Measurements from ENCODE around the gene TNNT1.

Gene TNNT1

GRCh38 chr19:55106591-55106990 lies 42.4 kb downstream of the TNNT1 start:
- DNase-seq, result no peak

DNA sequence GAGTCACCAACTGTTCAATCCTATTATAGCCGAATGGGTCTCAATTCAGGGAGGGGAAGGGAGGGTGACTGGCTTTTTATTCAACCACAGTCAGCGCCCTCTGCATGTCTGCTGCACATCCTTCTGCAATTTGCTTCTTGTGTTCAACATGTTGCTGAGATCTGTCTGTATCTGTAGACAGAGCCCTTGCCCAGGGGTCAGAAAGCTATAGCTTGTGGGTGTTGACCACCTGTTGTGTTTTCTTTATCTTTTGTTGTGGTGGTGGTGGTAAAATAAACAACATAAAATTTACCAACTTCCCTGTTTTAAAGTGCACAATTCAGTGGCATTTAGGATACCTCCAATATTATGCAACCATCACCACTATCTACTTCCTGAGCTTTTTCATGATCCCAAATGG lies 43.8 kb downstream of the TNNT1 start:
- no peak for DNase-seq

DNA sequence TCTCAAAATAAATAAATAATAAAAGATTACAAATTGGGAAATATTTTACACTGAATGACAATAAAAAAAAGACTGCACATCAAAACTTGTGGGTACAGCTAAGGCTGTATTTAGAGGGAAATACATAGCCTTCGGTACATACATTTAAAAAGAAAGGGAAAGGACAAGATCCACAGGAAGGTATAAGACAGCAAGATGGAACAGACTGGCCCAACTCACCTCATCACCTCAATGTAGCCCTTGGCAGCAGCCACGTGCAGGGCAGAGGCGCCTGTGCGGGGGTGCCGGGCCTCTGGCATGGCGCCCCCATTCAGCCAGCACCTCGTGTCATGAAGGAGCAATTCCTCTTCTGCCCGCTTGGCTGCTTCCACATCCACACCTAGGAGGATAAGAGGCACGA lies 45.8 kb downstream of the TNNT1 start:
- DNase-seq, result no peak

- no peak for DNase-seq
These were observed 47.7 kb downstream of the TNNT1 start for GRCh38 chr19:55101261-55101660.

DNA sequence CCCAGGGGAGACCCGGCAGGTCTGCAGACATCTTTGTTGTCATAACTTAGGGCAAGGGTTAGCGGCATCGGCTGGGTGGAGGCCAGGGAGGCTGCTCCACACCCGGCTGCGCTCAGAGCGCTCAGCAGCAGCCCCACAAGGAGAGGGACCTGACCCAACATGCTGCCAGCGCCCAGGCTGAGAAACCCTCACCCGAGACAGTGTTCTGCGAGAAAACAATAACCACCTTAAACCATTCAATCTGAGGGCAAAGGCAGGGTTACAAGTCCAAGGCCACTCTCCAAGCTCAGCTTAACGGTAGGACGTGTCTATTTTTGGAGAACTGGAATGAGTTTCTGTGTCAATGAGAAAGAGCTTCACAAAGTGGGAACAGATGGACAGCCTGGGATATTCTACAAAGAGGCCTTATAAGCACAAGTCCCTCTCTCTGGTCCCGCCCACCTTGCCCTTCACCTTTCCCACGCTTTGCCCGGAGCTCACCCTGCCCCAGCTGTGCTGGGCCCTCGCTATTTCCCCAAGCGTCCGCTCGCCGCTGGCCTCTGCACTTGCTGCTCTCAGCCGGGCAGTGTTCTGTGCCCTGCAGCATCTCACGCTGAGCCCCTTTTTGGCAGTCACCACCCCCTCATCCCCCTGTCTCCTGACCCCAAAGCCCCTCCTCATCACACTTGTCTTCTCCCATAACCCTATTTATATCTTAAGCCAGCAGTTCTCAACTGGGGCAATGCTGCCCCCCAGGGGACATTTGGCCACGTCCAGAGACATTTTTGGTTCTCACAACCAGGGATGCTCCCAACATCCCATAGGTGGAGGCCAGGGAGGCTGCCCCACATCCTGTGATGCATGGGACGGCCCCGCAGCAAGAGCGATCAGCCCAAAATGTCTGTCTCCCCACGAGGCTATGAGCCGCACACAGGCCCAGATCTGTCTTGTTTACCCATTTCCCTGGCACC lies 49.2 kb downstream of the TNNT1 start:
- DNase-seq, result no peak

- DNase-seq, result no peak
These were observed 50.1 kb downstream of the TNNT1 start for GRCh38 chr19:55098716-55099556.

DNA sequence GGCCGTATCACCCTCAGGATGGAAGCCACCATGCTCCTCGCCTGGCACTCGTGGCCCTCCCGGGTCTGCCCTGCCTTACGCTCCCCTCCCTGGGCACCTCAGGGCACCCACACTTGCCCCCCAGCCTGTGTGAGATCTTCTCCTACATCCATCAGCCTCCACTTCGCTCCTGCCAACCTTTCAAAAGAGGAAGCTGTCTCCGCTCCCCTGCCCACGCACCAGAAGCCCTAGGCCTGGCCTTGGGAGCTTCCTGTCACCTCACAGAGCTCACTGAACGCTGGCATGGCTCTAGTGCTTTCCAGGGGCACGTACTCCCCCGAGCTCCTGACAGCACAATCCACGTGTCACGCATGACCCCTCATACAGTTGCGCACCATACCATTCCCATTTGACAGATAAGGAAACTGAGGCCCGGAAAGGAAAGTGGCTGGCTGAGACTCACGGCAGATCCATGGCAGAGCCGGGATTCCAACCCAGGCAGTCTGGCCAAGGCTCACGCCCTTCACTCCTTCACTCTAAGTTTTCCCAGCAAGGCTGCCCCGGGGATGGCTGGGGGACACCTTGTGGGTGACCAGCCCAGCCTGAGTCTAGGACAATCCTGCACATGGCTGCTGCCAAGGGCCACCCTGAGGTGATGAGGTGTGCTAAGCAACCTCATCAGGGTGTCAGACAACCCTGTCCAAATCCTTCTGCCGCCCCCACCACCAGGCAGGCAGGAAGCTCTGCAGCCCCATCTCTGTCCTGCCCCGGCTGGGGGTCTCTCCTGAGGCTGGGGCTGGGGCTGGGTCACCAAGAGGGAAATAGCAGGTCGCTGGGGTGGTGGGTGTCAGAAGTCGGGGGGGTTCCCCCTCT lies 50.9 kb downstream of the TNNT1 start:
- no peak for DNase-seq

- DNase-seq, result no peak
These were observed 52.8 kb downstream of the TNNT1 start for GRCh38 chr19:55096061-55096701.

DNA sequence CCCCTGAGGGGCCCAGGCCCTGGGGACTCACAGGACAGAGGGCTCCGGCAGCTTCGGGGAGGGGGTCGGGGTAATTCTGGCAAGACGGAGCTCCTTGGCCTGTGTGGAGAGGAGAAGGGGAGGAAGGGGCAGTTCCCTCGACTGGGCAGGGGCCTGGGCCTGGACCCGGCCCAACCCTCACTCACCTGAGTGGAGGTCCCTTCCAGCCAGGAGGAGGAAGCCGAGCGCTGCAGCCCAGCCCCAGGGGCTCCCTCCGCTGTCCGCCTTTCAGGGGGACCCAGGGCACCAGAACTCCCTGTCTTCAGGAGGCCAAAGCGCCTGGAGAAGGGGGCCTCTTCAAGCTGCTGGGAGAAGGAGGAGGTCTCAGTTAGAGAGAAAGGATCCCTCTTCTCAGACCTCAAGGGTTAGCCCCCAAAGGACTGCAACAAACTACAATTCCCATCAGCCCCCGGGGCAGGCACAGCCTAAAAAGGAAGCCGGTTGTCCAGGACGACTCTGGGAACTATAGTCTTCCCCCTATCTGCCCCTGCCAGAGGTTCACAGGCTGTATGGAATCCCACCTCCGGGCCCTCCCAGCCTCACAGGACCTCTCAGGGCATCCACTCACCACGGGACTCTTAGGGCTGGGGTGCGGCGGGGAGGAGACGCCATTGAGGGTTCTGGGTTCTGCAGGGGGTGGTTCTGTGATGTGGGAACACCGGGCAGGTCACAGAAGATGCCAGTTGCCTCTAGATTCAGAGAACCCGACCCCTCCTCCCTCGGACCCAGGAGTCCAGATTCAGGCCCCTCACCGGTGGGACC lies 53.5 kb downstream of the TNNT1 start:
- DNase-seq, result no peak

GRCh38 chr19:55094456-55095259 lies 54.3 kb downstream of the TNNT1 start:
- DNase-seq, result no peak

GRCh38 chr19:55092423-55093318 lies 56.3 kb downstream of the TNNT1 start:
- no peak for DNase-seq

DNA sequence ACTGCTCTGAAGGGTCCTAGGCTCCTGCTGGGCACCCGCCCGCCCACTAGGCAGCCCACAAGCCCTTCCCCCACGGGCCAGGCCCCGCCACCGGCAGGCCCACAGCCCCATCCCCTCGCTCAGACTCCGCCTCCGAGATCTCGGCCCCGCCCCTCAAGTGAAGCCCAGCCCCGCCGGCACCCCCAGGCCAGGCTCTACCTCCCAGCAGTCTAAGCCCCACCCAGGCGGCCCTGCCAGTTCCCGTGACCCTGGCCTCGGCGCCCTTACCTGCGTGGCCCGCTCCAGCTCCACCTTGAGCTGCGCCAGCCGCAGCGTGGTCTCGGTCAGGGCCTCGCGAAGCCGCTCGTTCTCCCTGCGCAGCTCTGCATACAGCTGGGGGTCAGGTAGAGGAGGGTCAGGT lies 57.1 kb downstream of the TNNT1 start:
- no peak for DNase-seq

GRCh38 chr19:55091126-55091910 lies 57.7 kb downstream of the TNNT1 start:
- DNase-seq, result no peak

DNA sequence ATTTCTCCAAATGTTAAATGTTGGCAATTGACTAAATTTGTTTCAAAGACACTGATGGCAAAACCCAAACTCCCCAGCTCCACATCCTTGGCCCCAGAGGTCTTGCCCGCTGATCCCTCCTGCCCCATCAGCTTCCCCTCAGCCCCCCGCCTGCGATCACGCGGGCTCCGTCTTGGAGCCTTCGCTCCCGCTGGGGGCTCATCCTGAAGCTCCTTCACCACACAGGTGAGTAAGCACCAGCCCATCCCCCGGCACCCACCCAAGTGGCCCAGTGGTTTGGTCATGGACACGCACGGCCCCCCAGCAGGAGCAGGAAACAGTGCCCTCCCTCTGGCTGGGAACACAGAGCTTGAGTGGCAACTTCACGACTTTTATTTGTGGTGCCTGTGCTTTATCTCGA lies 58.4 kb downstream of the TNNT1 start:
- DNase-seq, result no peak

DNA sequence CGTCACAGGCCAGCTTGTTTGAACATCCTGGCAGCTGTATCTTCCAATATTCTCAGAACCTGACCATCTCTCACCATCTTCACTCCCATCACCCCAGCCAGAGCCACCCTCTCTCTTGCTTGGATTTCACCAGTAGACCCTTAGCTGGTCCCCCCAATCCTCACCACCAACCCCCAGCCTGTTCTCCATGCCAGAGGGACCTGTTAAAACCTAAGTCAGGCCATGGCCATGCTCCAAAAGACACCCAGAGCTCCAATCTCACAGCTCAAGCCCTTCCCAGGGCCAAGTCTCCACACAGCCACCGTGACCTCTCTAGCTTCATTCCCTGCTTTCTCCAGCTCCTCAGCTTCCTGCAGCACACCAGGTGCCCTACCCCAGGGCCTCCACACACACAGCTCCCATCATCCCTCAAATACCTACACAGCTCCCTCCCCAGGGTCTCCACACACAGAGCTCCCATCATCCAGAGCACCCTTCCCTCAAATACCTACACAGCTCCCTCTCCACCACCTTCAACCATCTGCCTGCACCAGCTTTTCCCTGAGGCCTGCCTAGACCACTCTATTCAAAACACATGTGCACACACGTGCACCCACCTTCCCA lies 59.6 kb downstream of the TNNT1 start:
- DNase-seq, result no peak

DNA sequence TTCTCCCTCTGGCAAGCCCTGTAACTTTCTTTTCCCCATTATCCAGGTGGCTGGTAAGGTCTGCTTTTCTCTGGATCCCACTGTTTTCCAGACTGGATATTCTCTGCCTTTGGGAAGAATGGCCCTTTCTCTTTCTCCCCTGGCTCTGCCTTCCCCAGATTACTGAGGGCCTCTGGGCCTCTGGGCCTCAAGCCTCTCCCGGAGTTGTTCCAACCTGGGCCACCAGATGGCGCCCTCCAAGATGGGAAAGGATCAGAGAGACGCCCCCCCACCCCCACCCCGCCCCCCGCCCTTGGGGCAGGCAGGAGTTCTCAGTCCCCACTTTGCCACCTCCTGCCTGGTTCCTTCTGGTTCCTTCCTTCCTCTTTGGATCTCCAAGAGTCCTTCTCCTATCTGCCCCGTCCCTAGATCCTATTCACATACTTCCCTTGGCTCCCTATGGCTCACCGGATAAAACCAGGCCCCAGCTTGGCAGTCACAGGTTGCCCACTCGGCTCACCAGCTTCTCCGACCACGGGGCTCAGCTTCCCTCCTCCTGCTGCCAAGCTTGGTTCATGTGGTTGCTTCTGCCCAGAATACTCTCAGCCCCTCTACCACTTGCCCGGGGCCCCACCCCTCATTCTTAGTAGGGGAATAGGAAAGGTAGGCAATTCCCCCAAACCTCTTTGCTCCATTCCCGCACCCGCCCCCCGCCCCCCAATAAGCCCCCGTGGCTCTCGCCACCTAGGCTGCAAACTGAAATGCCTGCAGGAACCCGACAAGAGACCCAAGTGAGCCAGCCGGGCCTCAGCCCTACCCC lies 60.3 kb downstream of the TNNT1 start:
- DNase-seq, result peak; percentile 17

DNA sequence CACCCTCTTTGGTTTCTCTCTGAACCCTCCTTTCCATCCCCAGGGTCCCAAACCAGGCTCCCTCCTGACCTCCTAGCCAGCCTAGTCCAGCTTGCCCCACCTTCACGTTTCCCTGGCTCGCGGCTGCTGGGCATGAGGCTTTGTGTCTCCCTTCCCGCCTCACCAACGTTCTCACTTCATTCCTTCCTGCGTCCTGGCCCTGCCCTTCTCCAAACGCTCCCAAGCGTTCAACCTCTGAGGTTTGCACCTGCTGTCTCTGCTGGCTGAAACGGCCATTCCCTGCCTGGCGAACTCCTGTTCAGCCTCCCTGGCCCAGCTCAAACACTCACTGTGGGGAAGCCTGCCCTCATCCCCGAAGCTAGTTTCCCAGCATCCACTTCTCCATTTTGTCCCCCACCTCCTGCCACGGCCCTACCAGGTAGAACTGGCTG lies 61.0 kb downstream of the TNNT1 start:
- DNase-seq, result no peak

Measured in NCI-H1092 (cell line).